HepG2 (cell line): ENCODE results near the gene PRRT1B. TPM values are rescaled to one million over a fixed set of nuclear protein-coding genes. Genes with fewer than 3 reads are reported as not detected.

ENCODE experiments used
- ASH2L ChIP-seq: fragments of 300-600, 200-600 bp; sonication (generic); IDR thresholded peaks from 2 replicates; pipeline ENCODE4 v1.7.0; 2017; ENCODE audit warnings: low read depth, mild to moderate bottlenecking, moderate library complexity, mixed read lengths, low read length; ENCODE audit not compliant: insufficient read length
- CENPX ChIP-seq: sonication (generic); formaldehyde crosslinking; IDR thresholded peaks from 2 replicates; pipeline ENCODE4 v1.9.0; 2021; ENCODE audit warnings: mild to moderate bottlenecking, missing genetic modification reagents, moderate library complexity
- DNMT3B ChIP-seq: conservative IDR thresholded peaks from 2 replicates; pipeline ENCODE4 v1.6.1; 2016; ENCODE audit warnings: missing biosample characterization, control low read depth
- DPF2 ChIP-seq: sonication (generic); formaldehyde crosslinking; IDR thresholded peaks from 2 replicates; pipeline ENCODE4 v1.4.0; 2020; ENCODE audit warnings: mild to moderate bottlenecking, low read depth, missing genetic modification reagents, borderline replicate concordance
- EP300 ChIP-seq, 3 experiments: sonication (generic) in 1 of 3; formaldehyde crosslinking in 1 of 3; IDR thresholded peaks; 2 replicates each; pipeline versions ENCODE4 v1.5.1 to v1.6.1; 2011 to 2020; ENCODE audit warnings: low read depth in 2 of 3, low read length in 2 of 3, borderline replicate concordance in 1 of 3, improper control_type of control experiment in 1 of 3, mild to moderate bottlenecking in 1 of 3, missing genetic modification reagents in 1 of 3, moderate library complexity in 1 of 3
- ETV6 ChIP-seq: sonication (generic); formaldehyde crosslinking; conservative IDR thresholded peaks from 2 replicates; pipeline ENCODE4 v1.4.0; 2020; ENCODE audit warnings: missing genetic modification reagents
- FOXA3 ChIP-seq: IDR thresholded peaks from 2 replicates; pipeline ENCODE4 v1.6.1; 2016; ENCODE audit warnings: missing genetic modification reagents, missing compliant biosample characterization
- JUND ChIP-seq: sonication (generic); formaldehyde crosslinking; IDR thresholded peaks from 2 replicates; pipeline ENCODE4 v1.8.0; 2022; ENCODE audit warnings: mild to moderate bottlenecking, missing genetic modification reagents
- KMT2B ChIP-seq: IDR thresholded peaks from 2 replicates; pipeline ENCODE4 v1.6.1; 2016; ENCODE audit warnings: missing genetic modification reagents, missing compliant biosample characterization
- MBD4 ChIP-seq: IDR thresholded peaks from 2 replicates; pipeline ENCODE4 v1.6.1; 2012; ENCODE audit warnings: low read length, inconsistent platforms, borderline replicate concordance
- NR2F6 ChIP-seq, 2 experiments: IDR thresholded peaks; 2 replicates each; pipeline ENCODE4 v1.6.1; 2016; ENCODE audit warnings: antibody characterized with exemption in 1 of 2, mild to moderate bottlenecking in 1 of 2
- SIX1 ChIP-seq: sonication (generic); formaldehyde crosslinking; IDR thresholded peaks from 2 replicates; pipeline ENCODE4 v1.4.0; 2020; ENCODE audit warnings: missing genetic modification reagents, borderline replicate concordance
- SUZ12 ChIP-seq: fragments of 150-350 bp; IDR thresholded peaks from 2 replicates; pipeline ENCODE4 v1.6.1; 2014; ENCODE audit warnings: low read depth, low read length
- TBX2 ChIP-seq: sonication (generic); formaldehyde crosslinking; IDR thresholded peaks from 2 replicates; pipeline ENCODE4 v1.5.0; 2020; ENCODE audit warnings: missing genetic modification reagents, mild to moderate bottlenecking, borderline replicate concordance
- ZKSCAN1 ChIP-seq: fragments of 150-350 bp; IDR thresholded peaks from 2 replicates; pipeline ENCODE4 v1.6.1; 2014; ENCODE audit warnings: low read length
- ZNF207 ChIP-seq: fragments of 450-650 bp; IDR thresholded peaks from 2 replicates; pipeline ENCODE4 v1.6.1; 2016; ENCODE audit warnings: antibody characterized with exemption, borderline replicate concordance
- ZNF224 ChIP-seq: sonication (generic); formaldehyde crosslinking; IDR thresholded peaks from 2 replicates; pipeline ENCODE4 v1.5.0; 2020; ENCODE audit warnings: mild to moderate bottlenecking, missing genetic modification reagents
- ZNF337 ChIP-seq: sonication (generic); formaldehyde crosslinking; IDR thresholded peaks from 2 replicates; pipeline ENCODE4 v1.5.1; 2020; ENCODE audit warnings: missing genetic modification reagents, low read depth, mild to moderate bottlenecking, borderline replicate concordance
- ZNF451 ChIP-seq: sonication (generic); formaldehyde crosslinking; IDR thresholded peaks from 2 replicates; pipeline ENCODE4 v1.5.0; 2020; ENCODE audit warnings: mild to moderate bottlenecking, missing genetic modification reagents
- ZNF501 ChIP-seq: sonication (generic); formaldehyde crosslinking; IDR thresholded peaks from 2 replicates; pipeline ENCODE4 v1.5.1; 2020; ENCODE audit warnings: mild to moderate bottlenecking, moderate library complexity, missing genetic modification reagents
- ZNF768 ChIP-seq: sonication (generic); formaldehyde crosslinking; IDR thresholded peaks from 2 replicates; pipeline ENCODE4 v1.4.0; 2020; ENCODE audit warnings: missing genetic modification reagents
- polyA plus RNA-seq, 8 experiments: library from polyadenylated mRNA; depleted of rRNA in 3 of 8; stranded (reverse) in 7 of 8; unstranded in 1 of 8; fragments of >200 nt; fragmentation: Illumina TruSeq in 4 of 8; extraction: Trizol in 4 of 8; gene quantifications; 2 replicates each; pipeline versions ENCODE4 v1.2.1 to v1.2.3, GENCODE V29; 2011 to 2016; ENCODE audit warnings: low read depth in 4 of 8, missing spikeins in 1 of 8, mixed read lengths in 1 of 8; ENCODE audit not compliant: insufficient read depth in 1 of 8
- total RNA-seq, 5 experiments: library from RNA; depleted of rRNA; stranded (reverse); fragments of >200 nt; fragmentation: Illumina TruSeq; extraction: Trizol; gene quantifications; 2 replicates each; pipeline ENCODE4 v1.2.3, GENCODE V29; 2016; ENCODE audit warnings: low read depth in 1 of 5
- TF ChIP-seq, protein P1 (sequence below): IDR thresholded peaks from 2 replicates; pipeline ENCODE4 v1.6.1; 2016; ENCODE audit warnings: mild to moderate bottlenecking, missing biosample characterization, missing genetic modification reagents
- TF ChIP-seq, protein P2 (sequence below): sonication (generic); formaldehyde crosslinking; IDR thresholded peaks from 2 replicates; pipeline ENCODE4 v1.8.1; 2023; ENCODE audit warnings: mild to moderate bottlenecking, moderate library complexity, missing genetic modification reagents
- TF ChIP-seq, protein P3 (sequence below): sonication (generic); formaldehyde crosslinking; IDR thresholded peaks from 2 replicates; pipeline ENCODE4 v1.4.0; 2020; ENCODE audit warnings: low read depth, mild to moderate bottlenecking, missing genetic modification reagents
- TF ChIP-seq, protein P4 (sequence below): sonication (generic); formaldehyde crosslinking; IDR thresholded peaks from 2 replicates; pipeline ENCODE4 v1.4.0; 2020; ENCODE audit warnings: missing genetic modification reagents

The PRRT1B gene
- total and polyA plus RNA-seq, 2 of the 13 experiments (the other 11 are each of a cell fraction or from before 2014, with no cell fraction given): not detected

DNA sequence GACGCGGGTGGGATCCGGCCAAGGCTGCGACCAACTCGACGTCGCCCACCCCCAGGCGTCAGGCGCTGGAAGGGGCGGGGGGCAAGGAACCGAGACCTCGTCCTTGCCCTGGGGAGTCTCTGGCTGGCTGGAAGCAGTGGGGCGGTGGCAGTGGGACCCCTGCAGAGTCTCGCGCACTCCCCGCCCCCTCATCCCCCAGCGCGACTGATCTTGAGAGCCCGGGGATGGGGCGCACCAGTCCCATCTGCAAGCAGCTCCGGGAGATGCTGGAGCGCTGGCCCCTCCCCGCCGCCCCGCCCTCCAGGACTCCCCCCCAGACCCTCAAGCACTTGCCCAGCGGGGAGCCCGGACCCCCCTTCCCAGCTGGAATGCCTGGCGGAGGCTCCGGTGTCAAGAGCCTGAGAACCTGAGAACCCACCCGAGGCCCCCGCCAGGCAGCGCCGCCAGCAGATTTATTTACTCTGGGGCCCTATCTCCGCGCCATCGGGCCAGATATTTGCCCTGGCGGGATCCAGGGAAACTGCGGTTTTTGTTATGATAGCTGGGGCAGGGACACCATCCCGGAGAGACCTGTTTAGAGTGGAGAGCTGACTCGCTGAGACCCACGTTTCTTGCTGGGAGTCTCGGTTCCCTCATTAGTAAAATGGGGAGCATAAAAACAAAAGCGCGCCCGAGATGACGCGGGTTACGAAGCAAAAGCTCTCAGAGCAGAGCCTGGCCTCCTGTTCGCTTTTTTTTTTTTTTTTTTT, 1.2 kb downstream of the PRRT1B start (continued):
- TF ChIP-seq, protein P1, sequence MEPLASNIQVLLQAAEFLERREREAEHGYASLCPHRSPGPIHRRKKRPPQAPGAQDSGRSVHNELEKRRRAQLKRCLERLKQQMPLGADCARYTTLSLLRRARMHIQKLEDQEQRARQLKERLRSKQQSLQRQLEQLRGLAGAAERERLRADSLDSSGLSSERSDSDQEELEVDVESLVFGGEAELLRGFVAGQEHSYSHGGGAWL: no peak
- TF ChIP-seq DNMT3B (no peak), ZNF224 (CRISPR knock-in tag) (no peak), KMT2B (no peak), ZNF501 (no peak), ZKSCAN1 (no peak), ETV6 (no peak), ZNF768 (CRISPR knock-in tag) (no peak), DPF2 (CRISPR knock-in tag) (no peak), MBD4 (no peak), FOXA3 (CRISPR knock-in tag) (peak; percentile 60; the same call in 1 of the 2 replicates), CENPX (CRISPR knock-in tag) (no peak), SIX1 (CRISPR knock-in tag) (peak; percentile 77; the same call in 1 of the 2 replicates), ZNF451 (CRISPR knock-in tag) (no peak), TBX2 (CRISPR knock-in tag) (peak; percentile 49; the same call in 1 of the 2 replicates), ZNF207 (no peak), ASH2L (no peak), JUND (no peak), EP300 (IDR thresholded peaks at IDR 0.05; ENCODE audit: low read depth in 2 of 2, low read length in 2 of 2) (peak in 1 of 2 experiments; percentile 21; a peak in 1 of 4 replicates), EP300 (CRISPR knock-in tag; IDR thresholded peaks at IDR 0.05; ENCODE audit: borderline replicate concordance) (no peak), ZNF337 (CRISPR knock-in tag) (no peak), NR2F6 (IDR thresholded peaks at IDR 0.05) (0 out of 2 replicates have a peak, but pooled peaks have one; percentile 30), NR2F6 (CRISPR knock-in tag; IDR thresholded peaks at IDR 0.05) (peak; percentile 29; the same call in 1 of the 2 replicates), SUZ12 (no peak)
- TF ChIP-seq, protein P2, sequence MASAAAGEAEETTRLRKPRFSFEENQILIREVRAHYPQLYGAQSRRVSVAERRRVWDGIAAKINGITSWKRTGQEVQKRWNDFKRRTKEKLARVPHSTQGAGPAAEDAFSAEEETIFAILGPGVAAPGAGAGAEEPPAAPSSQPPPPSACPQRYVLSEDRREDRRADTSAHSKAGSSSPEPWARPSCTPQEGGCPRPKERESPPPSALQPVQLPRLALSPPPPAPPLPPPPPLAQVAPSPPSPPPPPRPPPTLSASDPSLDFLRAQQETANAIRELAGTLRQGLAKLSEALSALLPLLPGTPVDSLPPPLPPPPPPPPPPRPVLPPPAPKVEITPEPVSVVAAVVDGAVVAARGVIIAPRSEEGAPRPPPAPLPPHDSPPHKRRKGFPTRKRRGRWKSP: no peak
- TF ChIP-seq, protein P3, sequence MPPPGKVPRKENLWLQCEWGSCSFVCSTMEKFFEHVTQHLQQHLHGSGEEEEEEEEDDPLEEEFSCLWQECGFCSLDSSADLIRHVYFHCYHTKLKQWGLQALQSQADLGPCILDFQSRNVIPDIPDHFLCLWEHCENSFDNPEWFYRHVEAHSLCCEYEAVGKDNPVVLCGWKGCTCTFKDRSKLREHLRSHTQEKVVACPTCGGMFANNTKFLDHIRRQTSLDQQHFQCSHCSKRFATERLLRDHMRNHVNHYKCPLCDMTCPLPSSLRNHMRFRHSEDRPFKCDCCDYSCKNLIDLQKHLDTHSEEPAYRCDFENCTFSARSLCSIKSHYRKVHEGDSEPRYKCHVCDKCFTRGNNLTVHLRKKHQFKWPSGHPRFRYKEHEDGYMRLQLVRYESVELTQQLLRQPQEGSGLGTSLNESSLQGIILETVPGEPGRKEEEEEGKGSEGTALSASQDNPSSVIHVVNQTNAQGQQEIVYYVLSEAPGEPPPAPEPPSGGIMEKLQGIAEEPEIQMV (CRISPR knock-in tag): no peak
- TF ChIP-seq, protein P4, sequence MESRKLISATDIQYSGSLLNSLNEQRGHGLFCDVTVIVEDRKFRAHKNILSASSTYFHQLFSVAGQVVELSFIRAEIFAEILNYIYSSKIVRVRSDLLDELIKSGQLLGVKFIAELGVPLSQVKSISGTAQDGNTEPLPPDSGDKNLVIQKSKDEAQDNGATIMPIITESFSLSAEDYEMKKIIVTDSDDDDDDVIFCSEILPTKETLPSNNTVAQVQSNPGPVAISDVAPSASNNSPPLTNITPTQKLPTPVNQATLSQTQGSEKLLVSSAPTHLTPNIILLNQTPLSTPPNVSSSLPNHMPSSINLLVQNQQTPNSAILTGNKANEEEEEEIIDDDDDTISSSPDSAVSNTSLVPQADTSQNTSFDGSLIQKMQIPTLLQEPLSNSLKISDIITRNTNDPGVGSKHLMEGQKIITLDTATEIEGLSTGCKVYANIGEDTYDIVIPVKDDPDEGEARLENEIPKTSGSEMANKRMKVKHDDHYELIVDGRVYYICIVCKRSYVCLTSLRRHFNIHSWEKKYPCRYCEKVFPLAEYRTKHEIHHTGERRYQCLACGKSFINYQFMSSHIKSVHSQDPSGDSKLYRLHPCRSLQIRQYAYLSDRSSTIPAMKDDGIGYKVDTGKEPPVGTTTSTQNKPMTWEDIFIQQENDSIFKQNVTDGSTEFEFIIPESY: no peak
